Cardiac fibroblast (primary cell): Measurements from ENCODE around the gene ABLIM2.

ENCODE experiments used
- DNase-seq, 2 donors: peaks; one replicate each; pipeline versions ENCODE4 v3.0.0 to v3.0.0-alpha.2; 2010; ENCODE audit warnings: low read depth in 2 of 2
- H3K4me3 ChIP-seq, 2 donors: replicated peaks in 1 of 2; 1 replicate in 1 of 2; 2 replicates in 1 of 2; pipeline ENCODE4 v1.5.1; 2011; ENCODE audit warnings: low read depth in 2 of 2, low read length in 2 of 2, mild to moderate bottlenecking in 2 of 2, moderate library complexity in 1 of 2
- TF ChIP-seq, protein P1 (sequence below): IDR thresholded peaks from one replicate; pipeline ENCODE4 v1.5.1; 2011; ENCODE audit warnings: low read depth, mild to moderate bottlenecking, low read length, inconsistent platforms

The ABLIM2 gene

DNA sequence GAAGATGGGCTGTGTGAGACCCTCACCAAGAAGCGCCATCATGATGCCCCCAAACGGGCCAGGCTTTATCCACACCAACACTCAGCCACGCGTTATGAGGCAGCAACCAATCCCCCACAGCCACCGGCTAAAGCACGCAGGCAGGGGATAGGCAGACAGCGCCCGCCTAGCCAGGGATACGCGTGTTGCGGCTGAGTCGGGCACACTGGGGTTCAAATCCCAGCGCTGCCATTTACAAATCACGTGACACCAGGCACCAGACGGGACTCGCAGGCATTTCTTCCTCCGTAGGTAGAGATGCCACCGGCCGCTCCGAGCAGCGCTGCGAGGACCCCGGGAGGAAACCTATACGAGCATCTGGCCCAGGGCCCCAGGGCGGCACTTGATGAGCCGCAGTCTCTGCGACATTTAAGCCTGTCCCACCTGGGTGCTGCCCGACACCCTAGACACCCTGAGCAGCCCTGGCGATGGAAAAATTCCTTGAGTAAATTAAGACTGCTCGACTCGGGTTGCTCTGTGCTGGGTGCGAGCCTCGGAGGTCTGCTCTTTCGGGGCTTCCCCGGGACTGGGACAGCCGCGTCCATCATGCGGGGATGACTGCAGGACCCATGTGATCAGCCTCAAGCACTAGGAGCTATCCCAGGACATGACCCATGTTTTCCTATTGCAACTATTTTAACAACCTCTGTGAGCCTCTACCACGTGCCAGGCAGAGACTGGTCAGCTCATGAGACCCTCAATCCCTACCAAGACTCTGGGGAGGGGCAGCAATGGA, 6.3 kb downstream of the ABLIM2 start:
- no peak for DNase-seq
- TF ChIP-seq, protein P1, sequence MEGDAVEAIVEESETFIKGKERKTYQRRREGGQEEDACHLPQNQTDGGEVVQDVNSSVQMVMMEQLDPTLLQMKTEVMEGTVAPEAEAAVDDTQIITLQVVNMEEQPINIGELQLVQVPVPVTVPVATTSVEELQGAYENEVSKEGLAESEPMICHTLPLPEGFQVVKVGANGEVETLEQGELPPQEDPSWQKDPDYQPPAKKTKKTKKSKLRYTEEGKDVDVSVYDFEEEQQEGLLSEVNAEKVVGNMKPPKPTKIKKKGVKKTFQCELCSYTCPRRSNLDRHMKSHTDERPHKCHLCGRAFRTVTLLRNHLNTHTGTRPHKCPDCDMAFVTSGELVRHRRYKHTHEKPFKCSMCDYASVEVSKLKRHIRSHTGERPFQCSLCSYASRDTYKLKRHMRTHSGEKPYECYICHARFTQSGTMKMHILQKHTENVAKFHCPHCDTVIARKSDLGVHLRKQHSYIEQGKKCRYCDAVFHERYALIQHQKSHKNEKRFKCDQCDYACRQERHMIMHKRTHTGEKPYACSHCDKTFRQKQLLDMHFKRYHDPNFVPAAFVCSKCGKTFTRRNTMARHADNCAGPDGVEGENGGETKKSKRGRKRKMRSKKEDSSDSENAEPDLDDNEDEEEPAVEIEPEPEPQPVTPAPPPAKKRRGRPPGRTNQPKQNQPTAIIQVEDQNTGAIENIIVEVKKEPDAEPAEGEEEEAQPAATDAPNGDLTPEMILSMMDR, result no peak
- no peak overlapping the region for H3K4me3 ChIP-seq

DNA sequence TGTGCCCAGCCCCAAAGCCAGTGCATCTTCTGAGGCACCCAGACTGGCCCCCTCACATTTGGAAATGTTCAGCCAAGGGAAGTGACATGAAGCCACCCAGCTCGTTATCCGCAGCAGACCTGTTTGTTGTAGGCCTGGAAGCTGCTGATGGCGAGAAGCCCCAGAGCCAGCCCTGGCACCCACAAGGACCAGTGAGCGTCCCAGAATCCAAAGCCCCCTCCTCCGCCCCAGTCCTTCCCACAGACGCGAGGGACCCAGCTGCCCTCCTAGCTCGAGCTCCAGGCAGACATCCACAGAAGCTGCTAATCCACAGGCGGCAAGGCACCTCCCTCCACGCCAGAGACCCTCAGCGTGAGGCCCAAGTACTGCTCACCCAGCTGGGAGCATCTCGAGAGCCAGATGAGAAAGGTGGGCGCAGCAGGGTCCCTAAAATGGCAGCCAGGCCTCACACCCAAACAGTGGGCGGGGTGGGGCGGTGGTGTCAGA, 7.4 kb downstream of the ABLIM2 start:
- TF ChIP-seq, protein P1, result no peak
- no peak for DNase-seq

DNA sequence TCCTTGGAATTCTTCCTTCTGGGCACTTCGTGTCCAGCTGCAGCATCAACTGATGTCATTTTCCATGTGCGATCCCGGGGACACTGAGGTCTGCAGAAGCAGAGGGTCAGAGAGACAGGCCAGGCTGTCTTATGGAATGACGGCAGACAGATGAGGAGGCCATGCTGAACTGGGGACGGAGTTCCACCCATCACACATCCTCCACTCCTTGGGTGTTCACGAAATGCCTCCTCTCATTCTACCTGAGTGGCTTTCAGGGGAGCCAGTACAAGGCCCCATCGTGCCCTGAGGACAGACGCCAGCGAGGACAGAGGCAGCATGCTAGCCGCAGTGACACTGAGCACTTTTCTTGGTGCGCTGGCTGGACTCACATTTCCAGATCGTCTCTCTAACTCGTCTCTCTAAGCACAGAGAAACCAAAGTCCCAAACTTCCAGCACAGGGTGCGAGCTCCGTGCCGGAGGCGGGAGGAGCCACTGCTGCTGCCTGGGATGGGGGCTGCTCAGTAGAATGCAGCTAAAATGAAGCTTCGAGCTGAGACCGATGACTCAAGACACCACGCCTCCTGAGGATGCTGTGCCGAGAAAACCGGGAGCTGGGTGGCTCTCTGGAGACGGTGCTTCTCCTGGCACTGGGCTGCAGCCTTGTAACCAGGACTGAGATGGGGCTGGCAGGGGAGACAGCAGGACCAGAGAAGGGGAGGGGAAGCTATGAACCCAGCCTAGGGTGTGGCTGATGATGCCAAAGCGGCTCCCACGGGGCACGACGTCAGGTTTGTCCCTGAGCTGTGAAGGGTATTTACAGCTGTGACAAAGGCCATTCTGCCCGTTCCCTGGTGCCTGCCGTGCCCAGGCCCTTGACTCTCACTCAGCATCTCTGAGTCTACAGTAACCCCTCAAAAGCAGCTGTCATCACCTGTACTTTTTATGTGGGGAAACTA, 8.2 kb downstream of the ABLIM2 start:
- DNase-seq, result no peak
- TF ChIP-seq, protein P1, result no peak
- H3K4me3 ChIP-seq, result no peak overlapping the region

More for the DNA sequence above, 7.4 kb downstream of the ABLIM2 start:
- H3K4me3 ChIP-seq, result no peak overlapping the region

DNA sequence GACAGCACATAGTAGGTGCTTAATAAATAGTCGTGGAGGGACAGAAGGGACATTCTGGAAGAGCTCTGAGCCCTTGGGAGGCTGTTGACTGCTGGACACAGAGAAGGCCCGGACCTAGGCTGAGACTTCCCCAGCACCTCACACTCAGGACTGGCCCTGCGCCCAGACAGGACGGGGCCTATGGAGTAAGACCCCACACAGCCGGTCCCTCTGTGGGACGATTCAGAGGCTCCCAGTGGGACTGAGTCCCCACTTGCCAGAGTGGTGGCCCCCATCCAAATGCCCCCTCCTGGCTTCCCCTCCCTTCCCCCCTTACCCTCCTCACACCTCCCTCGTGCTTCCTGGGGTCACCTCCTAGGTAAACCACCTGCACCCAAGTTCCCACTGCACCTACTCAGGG, 8.9 kb downstream of the ABLIM2 start:
- TF ChIP-seq, protein P1, result no peak
- DNase-seq, result no peak
- no peak overlapping the region for H3K4me3 ChIP-seq

DNA sequence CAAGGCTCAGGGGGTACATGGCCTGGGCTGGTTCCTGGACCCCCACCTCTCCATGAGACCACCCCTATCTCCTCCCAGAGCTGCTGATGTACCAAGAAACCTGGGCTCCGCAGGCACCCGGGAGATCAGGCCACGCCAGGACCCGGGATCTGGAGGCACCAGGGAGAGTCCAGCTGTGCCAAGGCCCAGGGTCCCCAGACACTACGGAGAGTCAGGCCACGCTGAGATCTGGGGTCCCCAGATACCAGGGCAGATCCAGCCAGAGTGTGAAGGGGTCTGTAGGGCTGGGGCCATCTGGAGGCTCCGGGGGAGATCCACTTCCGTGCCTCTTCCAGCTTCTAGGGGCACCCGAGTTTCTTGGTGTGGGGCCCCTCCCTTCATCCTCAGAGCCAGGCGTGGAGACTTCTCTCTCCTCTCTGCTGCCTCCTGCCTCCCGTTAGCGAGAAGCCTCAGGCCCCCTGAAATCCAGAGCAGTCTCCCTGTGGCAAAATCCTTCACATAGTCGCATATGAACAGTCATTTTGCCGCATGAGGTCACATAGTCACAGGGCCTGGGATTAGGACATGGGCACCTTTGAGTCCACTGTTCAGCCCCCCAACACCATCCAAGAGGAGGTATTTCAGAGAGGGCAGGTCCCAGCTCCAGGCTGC, 9.7 kb downstream of the ABLIM2 start:
- no peak for DNase-seq
- TF ChIP-seq, protein P1, result no peak
- no peak overlapping the region for H3K4me3 ChIP-seq

DNA sequence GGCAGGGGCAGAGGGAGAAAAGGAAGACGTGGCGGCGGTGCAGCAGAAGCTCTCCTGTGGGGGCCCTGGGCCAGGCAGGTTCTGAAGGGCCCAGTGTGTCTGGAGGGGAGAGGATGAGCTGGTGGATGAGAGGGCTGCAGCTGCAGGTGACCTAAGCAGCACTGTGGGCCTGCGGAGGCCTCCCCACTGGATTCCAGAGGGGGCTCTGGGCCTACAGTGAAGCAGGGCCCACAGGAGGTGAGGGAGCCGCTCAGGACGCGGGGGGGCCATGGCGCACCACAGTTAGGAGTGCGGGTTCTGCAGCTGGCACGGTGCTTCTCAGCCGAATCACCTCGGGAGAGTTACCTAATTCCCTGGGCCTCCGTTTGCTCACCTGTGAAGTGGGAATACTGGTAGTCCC, 10.5 kb downstream of the ABLIM2 start:
- TF ChIP-seq, protein P1, result no peak
- H3K4me3 ChIP-seq, result no peak overlapping the region
- DNase-seq, result no peak
